ENCODE data around the gene RNF138.

The RNF138 gene

GRCh38 chr18:32122039-32122438 is 30.4 kb downstream of the RNF138 start:
- no peak overlapping the region for H3K4me3 ChIP-seq (ENCODE audit: low read depth, low read length)
- TF ChIP-seq, protein P1, sequence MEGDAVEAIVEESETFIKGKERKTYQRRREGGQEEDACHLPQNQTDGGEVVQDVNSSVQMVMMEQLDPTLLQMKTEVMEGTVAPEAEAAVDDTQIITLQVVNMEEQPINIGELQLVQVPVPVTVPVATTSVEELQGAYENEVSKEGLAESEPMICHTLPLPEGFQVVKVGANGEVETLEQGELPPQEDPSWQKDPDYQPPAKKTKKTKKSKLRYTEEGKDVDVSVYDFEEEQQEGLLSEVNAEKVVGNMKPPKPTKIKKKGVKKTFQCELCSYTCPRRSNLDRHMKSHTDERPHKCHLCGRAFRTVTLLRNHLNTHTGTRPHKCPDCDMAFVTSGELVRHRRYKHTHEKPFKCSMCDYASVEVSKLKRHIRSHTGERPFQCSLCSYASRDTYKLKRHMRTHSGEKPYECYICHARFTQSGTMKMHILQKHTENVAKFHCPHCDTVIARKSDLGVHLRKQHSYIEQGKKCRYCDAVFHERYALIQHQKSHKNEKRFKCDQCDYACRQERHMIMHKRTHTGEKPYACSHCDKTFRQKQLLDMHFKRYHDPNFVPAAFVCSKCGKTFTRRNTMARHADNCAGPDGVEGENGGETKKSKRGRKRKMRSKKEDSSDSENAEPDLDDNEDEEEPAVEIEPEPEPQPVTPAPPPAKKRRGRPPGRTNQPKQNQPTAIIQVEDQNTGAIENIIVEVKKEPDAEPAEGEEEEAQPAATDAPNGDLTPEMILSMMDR (IDR thresholded peaks at IDR 0.05; ENCODE audit: borderline replicate concordance, insufficient read depth, low read depth, low read length): no peak

- no peak overlapping the region for H3K4me3 ChIP-seq (ENCODE audit: low read depth, low read length)
- TF ChIP-seq, protein P1 (IDR thresholded peaks at IDR 0.05; ENCODE audit: borderline replicate concordance, insufficient read depth, low read depth, low read length): no peak
These were observed 34.9 kb downstream of the RNF138 start for GRCh38 chr18:32126538-32126937.

DNA sequence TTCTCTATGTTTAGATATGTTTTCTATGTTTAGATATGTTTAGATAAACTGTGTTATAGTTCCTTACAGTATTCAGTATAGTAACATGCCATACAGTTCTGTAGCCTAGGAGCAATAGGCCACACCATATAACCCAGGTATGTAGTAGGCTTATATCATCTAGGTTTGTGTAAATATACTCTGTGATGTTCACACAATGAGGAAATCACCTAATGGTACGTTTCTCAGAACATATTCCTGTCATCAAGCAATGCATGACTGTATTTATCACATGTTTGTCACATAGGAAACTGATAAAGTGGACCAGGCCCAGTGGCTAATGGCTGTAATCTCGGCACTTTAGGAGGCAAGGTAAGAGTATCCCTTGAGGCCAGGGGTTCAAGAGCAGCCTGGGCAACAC is 44.0 kb downstream of the RNF138 start:
- TF ChIP-seq, protein P1 (IDR thresholded peaks at IDR 0.05; ENCODE audit: borderline replicate concordance, insufficient read depth, low read depth, low read length): no peak
- H3K4me3 ChIP-seq (ENCODE audit: low read depth, low read length): no peak overlapping the region

DNA sequence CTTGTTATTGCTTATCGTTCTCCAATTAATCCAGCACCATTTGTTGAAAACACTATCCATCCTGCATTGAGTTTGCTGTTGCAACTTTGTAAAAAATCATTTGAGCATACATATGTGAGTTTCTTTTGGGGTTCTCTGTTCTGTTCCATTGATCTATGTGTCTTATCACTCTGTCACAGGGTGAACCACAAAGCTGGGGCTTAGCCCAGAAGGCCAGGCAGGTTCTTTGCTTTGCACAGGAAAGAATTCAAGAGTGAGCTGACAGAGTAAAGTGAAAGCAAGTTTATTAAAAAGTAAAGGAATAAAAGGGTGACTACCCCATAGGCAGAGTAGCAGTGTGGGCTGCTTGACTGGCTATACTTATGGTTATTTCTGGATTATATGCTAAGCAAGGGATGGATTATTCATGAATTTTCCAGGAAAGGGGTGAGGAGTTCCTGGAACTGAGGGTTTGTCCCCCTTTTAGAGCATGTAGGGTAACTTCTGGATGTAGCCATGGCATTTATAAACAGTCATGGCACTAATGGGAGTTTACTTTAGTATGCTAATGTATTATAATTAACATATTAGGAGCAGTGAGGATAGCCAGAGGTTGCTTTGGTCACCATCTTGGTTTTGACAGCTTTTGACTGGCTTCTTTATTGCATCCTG is 46.8 kb downstream of the RNF138 start:
- TF ChIP-seq, protein P1 (IDR thresholded peaks at IDR 0.05; ENCODE audit: borderline replicate concordance, insufficient read depth, low read depth, low read length): no peak
- H3K4me3 ChIP-seq (ENCODE audit: low read depth, low read length): no peak overlapping the region

GRCh38 chr18:32139835-32140283 is 48.2 kb downstream of the RNF138 start:
- TF ChIP-seq, protein P1 (IDR thresholded peaks at IDR 0.05; ENCODE audit: borderline replicate concordance, insufficient read depth, low read depth, low read length): no peak

GRCh38 chr18:32148185-32148870 is 56.7 kb downstream of the RNF138 start:
- no peak overlapping the region for H3K4me3 ChIP-seq (ENCODE audit: low read depth, low read length)
- TF ChIP-seq, protein P1 (IDR thresholded peaks at IDR 0.05; ENCODE audit: borderline replicate concordance, insufficient read depth, low read depth, low read length): no peak

More at GRCh38 chr18:32139835-32140283, 48.2 kb downstream of the RNF138 start:
- no peak overlapping the region for H3K4me3 ChIP-seq (ENCODE audit: low read depth, low read length)

Measured in GM12875 (cell line).